HG02610 (cell line): ENCODE results near the gene MRPL51.
"Not testable (repeated sequence)": the region's sequence is repeated elsewhere in the genome, so short reads cannot be mapped to it uniquely, and the experiment has no call there.

Experiments
- ATAC-seq: cut with Tn5 transposase; IDR thresholded peaks from one replicate; pipeline ENCODE4 v1.9.1; 2021; ENCODE audit warnings: mild to moderate bottlenecking, moderate library complexity; ENCODE audit not compliant: unreplicated experiment

MRPL51 gene

DNA sequence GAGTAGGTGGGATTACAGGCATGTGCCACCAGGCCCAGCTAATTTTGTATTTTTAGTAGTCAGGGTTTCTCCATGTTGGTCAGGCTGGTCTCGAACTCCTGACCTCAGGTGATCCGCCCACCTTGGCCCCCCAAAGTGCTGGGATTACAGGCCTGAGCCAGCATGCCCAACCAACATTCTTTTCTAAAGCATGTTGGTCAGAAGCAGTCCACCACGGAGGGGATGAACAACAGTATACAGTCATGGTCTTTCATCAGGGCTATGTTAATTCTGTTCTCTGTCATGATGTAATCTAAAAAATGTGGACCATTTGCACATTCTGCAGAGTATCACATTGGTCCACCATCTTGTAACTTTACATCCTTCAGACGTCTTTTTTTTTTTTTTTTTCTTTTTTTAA lies 3.6 kb downstream of the MRPL51 start:
- no peak for ATAC-seq

DNA sequence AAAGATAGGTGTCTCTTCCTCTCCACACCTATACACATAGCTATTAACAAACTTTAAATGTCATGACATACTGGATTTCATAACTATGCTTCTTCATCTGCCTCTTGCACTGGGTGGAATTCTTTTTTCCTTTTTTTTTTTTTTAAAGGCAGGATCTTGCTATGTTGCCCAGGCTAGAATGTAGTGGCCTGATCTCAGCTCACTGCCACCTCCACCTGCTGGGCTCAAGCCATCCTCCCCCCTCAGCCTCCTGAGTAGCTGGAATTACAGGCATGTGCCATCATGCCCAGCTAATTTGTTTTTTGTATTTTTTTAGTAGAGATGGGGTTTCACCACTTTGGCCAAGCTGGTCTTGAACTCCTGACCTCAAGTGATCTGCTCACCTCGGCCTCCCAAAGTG lies 4.8 kb downstream of the MRPL51 start:
- no peak for ATAC-seq

DNA sequence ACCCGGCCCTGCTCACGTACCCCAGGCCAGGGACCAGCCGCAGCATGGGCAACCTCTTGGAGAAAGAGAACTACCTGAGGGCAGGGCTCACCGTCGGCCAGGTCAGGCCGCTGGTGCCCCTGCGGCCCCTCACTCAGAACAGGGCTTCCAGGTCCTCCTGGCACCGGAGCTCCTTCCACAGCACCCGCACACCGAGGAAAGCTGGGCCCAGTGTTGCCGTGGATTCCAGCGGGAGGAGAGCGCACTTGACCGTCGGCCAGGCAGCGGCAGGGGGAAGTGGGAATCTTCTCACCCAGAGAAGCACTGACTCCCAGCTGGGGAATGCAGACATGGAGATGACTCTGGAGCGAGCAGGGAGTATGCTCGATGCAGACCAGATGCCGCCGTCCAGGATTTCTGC lies 14.6 kb downstream of the MRPL51 start:
- no peak for ATAC-seq

- ATAC-seq = not testable (repeated sequence)
Observed at GRCh38 chr12:6477601-6478377, 15.3 kb downstream of the MRPL51 start.

DNA sequence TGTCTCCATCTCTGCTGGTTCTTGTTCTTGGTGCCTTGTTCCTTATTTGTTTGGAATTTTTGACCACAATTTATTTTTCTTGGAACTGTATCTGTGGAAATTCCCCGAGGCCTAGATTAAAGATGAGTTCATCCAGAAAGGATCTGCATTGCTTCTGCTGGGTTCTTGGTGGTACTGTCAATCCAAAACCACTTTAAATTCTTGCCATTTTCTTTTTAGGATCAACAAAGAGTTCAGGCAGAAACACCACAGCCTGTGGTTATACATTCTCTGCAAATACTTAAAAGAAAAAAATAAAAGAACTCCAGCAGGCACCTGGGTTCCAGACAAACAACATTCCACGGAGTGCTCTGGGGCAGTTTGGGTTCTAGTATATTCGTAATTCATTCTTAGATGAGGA lies 16.6 kb downstream of the MRPL51 start:
- ATAC-seq = no peak

DNA sequence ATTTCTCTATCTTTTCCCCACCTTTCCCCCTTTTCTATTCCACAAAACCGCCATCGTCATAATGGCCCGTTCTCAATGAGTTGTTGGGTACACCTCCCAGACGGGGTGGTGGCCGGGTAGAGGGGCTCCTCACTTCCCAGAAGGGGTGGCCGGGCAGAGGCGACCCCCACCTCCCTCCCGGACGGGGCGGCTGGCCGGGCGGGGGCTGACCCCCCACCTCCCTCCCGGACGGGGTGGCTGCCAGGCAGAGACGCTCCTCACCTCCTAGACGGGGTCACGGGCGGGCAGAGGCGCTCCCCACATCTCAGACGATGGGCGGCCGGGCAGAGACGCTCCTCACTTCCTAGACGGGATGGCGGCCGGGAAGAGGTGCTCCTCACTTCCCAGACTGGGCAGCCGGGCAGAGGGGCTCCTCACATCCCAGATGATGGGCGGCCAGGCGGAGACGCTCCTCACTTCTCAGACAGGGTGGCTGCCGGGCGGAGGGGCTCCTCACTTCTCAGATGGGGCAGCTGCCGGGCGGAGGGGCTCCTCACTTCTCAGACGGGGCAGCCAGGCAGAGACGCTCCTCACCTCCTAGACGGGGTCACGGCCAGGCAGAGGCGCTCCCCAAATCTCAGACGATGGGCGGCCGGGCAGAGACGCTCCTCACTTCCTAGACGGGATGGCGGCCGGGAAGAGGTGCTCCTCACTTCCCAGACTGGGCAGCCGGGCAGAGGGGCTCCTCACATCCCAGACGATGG lies 17.7 kb downstream of the MRPL51 start:
- not testable (repeated sequence) for ATAC-seq

DNA sequence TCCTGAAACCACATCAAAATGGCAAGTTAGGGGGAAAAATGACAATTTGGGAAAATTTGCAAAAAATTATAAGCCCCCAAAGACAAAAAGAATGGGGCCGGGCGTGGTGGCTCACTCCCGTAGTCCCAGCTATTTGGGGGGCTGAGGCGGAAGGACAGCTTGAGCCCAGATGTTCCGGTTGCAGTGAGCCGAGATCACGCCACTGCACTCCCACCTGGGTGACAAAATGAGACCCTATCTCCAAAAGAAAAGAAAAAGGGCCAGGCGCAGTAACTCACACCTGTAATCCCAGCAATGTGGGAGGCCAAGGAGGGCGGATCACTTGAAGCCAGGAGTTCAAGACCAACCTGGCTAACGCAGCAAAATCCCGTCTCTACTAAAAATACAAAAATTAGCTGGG lies 20.6 kb downstream of the MRPL51 start:
- ATAC-seq = no peak

DNA sequence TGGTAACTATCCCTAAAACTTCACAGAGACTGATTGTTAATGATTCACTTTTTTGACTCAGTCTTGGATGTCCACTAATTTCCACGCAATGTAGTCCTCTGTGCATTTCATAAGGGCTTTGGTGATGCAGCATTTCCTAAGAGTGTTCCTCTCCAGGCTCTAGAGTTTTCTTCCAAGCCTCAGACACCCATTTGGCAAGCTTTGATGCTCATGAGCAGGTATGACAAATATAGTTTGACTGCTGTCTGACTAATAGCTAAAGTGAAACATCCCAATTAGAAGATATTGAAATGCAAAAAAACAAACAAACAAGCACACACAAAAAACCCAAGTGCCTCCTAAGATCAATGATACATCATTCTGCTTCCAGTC lies 21.1 kb downstream of the MRPL51 start:
- no peak for ATAC-seq

GRCh38 chr12:6470375-6471163 lies 22.5 kb downstream of the MRPL51 start, which contains the start of gene VAMP1:
Gene VAMP1, minus strand, starts transcription at chr12:6470677. Its CDS starts 146 bp downstream, at chr12:6470531.
- ATAC-seq = peak; percentile 87

GRCh38 chr12:6469609-6470374 lies 23.3 kb downstream of the MRPL51 start:
- ATAC-seq = no peak

- ATAC-seq = no peak
Observed at GRCh38 chr12:6469092-6469491, 24.0 kb downstream of the MRPL51 start.

GRCh38 chr12:6468283-6468575 lies 24.8 kb downstream of the MRPL51 start:
- no peak for ATAC-seq

DNA sequence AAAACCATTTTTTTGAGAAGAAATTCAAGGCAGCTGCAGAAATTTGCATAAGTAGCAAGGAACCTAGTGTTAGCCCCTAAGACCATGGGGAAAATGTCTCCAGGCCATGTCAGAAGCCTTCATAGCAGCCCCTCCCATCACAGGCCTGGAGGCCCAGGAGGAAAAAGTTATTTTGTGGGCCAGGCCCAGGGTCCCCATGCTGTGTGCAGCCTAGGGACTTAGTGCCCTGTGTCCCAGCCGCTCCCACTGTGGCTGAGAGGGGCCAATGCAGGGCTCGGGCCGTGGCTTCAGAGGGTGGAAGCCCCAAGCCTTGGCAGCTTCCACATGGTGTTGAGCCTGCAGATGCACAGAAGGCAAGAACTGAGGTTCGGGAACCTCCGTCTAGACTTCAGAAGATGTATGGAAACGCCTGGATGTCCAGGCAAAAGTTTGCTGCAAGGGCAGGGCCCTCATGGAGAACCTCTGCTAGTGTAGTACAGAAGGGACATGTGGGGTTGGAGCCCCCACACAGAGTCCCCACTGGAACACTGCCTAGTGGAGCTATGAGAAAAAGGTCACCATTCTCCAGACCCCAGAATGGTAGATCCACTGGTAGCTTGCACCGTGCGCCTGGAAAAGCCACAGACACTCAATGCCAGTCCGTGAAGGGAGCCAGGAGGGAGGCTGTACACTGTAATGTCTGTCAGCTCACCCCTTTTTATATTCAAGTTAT lies 25.3 kb downstream of the MRPL51 start:
- not testable (repeated sequence) for ATAC-seq

DNA sequence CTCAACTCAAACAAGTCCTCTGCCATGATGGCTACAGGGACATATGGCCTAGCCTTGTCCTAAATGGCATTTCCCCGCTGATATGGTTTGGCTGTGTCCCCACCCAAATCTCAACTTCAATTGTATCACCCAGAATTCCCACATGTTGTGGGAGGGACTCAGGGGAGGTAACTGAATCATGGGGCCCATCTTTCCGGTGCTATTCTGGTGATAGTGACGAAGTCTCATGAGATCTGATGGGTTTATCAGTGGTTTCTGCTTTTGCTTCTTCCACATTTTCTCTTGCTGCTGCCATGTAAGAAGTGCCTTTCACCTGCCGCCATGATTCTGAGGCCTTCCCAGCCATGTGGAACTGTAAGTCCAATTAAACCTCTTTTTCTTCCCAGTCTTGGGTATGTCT lies 26.3 kb downstream of the MRPL51 start:
- ATAC-seq = not testable (repeated sequence)

- no peak for ATAC-seq
Observed at GRCh38 chr12:6466184-6466573, 26.9 kb downstream of the MRPL51 start.

- no peak for ATAC-seq
Observed at GRCh38 chr12:6465467-6466183, 27.4 kb downstream of the MRPL51 start.

GRCh38 chr12:6464531-6464930 lies 28.5 kb downstream of the MRPL51 start:
- no peak for ATAC-seq

DNA sequence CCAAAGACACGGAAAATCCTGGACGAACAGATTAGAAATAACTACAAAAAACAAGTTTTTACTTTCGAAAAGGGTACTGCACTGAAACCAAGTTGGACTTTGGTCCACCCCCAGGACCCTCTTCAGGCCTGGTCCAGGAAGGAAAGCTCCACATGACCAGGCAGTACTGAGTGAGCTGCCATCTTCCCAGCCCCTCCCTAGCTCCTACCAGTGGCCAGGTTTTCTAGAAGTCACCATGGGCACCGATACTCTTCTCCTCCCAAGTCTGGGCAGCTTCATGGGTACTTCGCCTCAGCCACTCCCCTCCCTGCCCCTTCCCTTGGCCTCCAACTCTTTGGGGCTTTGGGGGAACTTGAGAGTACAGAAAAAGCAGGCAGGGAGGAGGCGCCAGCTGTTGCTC lies 29.2 kb downstream of the MRPL51 start:
- no peak for ATAC-seq

DNA sequence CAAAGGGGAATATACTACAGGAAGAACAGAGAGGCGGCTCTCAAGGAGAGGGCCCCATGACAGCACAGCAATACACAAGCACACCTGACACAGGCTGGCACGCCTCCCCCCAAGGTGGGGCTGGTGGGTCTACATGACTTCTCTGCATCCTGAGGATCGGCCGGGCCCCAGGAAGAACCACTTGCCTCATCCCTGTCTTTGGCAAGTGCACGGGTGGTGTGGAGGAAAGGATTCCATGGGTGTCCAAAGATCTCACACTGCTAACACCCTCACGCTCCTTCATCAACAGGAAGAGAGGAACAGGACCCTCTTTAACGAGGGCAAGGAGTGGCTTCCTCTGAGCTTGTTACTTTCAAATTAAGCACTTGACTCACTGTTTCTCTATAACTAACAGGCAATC lies 29.8 kb downstream of the MRPL51 start:
- ATAC-seq = no peak
